ENCODE results near the gene CACNA2D2.

Gene CACNA2D2

DNA sequence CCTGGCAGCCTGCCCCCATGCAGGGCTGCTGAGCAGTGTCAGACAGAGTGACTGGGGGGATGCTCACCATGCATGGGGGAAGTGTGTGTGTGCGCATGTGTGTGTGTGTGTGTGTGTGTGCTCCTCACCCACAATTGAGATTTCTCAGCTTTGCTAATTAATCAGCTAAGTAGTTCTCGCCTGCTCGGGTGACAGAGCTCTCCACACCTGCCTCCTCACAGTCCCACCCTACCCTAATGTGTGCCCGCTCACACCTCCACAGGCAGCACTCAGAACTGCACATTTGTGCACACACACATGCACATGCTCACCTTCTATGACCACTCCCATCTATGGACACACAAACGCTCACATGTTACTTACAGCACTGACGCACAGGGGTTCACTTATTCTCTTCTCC lies 37.3 kb downstream of the CACNA2D2 start:
- DNase-seq (ENCODE audit: low read depth in 2 of 3, low spot score in 1 of 3): no peak

- DNase-seq (ENCODE audit: low read depth in 2 of 3, low spot score in 1 of 3): no peak
Observed at GRCh38 chr3:50464569-50464968, 38.9 kb downstream of the CACNA2D2 start.

- no peak for DNase-seq (ENCODE audit: low read depth in 2 of 3, low spot score in 1 of 3)
Observed at GRCh38 chr3:50459785-50460184, 43.6 kb downstream of the CACNA2D2 start.

GRCh38 chr3:50457988-50458387 lies 45.4 kb downstream of the CACNA2D2 start:
- no peak for DNase-seq (ENCODE audit: low read depth in 2 of 3, low spot score in 1 of 3)

DNA sequence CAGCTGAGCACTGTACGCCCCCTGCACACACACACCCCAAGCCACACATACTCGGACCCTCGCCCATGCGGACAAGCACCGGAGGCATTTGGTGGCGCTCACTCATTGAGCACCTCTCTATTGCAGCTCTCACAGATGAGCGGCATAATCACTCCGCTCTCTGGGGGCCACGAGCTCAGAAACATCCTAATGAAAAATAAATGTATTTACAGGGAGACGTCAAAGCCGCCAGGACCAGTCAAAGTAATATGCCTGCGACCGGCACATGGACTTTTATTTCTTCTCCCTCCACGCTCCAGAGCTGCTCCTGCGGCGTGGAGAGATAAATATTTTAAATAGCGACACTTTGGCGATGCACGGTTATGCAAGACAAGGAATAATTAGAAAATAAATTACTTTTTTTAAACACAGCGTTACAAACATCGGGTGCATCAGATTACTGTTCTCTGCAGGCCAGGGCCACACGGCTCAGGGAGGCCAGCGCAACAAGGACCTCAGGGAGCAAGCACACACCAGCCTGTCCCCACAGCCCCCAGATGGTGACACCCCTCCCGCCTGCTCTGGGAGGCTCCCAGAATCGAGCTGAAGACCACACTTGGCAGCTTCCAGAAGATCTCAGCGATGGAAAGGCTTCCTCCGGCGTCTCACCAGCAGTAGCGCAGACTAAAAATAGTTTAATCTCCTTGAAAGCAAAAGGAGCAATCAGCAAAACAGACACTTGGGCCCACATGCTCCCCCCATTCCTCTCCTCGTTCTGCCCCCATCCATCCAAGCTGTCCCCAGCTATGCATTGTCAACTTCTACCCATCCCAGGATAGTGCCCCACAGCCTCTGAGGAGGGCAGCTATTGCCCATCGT lies 48.0 kb downstream of the CACNA2D2 start:
- no peak for DNase-seq (ENCODE audit: low read depth in 2 of 3, low spot score in 1 of 3)

DNA sequence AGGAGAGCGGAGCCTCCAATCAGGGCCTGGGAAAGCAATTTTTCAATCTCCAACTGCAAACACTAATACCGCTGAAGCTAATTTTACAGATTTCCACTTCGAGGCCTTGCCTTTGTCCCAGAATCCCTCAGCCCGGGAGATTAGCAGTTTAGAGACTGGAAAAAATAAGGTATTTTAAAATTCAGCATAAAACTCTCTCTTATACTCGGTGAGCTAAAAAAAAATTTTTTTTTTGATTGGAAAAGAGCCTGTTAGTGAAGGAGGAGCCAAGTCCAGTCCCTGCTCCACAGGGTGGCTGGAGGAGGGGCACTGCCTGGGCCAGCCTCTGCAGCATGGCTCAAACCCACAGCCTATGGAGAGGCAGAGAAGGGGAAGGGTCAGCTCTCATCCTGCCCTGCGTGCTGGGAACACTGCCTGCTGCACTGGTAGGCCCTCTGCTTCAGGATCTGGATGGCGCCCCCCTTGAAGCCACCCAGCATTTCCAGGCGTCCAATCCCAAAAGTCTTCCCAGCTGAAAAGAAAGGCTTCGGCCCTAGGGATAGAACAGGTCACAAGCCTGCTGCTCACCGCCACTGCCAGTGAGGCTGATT lies 48.9 kb downstream of the CACNA2D2 start:
- DNase-seq (ENCODE audit: low read depth in 2 of 3, low spot score in 1 of 3): no peak

DNA sequence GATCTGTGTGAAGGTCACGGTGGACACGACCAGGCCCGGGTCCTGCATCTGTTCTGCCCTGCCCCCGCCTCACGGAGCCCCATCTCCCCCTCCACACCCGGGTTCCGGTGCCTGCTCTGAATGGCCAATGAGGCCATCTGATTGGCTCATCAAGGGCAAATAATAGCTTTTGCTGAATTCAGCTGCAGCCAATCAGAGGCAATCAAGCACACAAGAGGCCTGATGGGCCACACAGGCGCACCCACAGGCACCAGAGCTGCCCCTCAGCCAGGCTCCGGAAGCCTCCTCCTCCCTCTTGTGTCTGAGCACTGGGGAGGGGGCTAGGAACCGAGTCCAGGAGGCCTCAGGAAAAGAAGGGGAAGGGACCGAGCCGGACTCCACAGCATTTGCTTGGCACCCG lies 49.5 kb downstream of the CACNA2D2 start:
- no peak for DNase-seq (ENCODE audit: low read depth in 2 of 3, low spot score in 1 of 3)

GRCh38 chr3:50450209-50450921 lies 53.1 kb downstream of the CACNA2D2 start:
- peak; percentile 35 to 58 (median 48) for DNase-seq (ENCODE audit: low read depth in 2 of 3, low spot score in 1 of 3)

DNA sequence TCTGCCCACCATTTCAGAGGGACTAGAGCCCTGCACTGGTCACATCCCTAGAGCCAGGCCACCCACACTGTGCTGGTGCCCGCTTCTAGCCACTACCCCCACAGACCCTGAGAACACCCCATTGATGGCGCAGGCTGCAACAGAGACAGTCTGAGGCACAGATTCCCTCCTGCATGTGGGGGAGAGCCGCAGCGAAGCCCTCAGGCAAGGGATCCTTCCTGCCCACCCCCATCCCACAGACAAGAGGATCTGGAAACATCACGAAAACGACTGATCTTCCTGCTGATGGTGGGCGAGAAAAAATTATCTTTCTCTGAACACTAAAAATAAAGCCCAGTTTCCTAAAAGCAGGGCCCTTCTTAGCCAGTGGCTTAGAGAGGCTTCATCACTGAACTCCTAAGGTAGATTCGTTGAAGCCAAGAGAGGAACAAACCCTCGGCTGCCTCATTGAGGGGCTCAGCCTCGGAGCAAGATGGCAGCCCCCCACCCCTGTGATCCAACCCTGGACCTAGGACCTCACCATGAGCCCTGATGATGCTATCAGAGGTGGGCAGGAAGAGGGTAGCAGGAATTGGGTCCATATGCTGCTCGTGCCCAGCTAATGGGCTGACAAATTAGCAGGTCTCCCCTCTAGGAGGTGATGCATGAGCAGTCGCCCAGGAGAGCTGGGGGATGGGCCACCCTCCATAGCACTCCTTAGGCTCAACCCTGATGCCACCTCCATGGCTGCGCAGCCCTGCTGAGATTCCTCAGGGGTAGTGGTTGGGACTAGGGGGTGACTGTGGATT lies 54.5 kb downstream of the CACNA2D2 start:
- no peak for DNase-seq (ENCODE audit: low read depth in 2 of 3, low spot score in 1 of 3)

DNA sequence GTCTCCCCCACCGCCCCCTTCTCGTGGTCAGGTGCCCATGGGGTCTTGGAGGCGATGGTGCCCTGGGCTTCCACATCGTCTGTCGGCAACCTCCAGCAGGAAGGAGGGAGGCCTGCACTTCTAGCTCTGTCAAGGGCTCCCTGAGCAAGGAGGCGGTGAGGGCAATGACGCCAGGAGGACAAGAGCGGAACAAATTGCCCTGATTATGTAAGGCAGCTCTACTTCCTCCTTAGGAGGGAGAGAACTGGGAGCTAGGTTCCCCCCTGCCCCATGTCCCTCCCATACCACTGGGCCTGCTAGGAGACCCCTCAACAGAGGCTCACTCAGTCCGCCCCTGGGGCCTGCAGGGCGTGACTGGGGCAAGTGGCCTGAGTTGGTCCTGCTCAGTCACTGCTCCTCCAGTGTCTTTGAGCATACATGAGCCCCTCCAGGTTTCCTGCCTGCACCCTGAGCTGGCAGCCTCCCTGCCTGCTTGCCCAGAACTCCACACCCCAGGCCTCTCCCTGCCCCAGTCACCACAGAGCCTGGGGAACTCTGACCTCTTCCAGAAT lies 56.1 kb downstream of the CACNA2D2 start:
- no peak for DNase-seq (ENCODE audit: low read depth in 2 of 3, low spot score in 1 of 3)

- DNase-seq (ENCODE audit: low read depth in 2 of 3, low spot score in 1 of 3): no peak
Observed at GRCh38 chr3:50445919-50446318, 57.5 kb downstream of the CACNA2D2 start.

DNA sequence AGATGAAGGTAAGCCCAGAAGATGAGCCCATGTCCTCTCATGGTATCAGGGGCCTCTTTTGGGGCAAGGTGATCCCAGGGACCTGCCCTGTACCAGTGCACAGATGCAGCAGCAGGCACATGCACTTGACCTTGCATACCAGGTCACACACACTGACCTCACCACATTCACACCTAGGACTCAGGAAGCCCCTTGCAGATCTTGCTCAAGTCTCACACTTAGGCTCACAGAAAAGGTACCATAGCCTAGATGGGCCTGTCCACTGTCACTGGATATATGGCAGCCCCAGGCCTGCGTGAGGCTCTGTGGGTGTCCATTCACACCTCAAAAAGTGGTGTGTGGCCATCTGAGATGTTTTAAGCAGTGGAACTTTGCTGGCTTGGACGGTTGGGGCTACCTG lies 58.7 kb downstream of the CACNA2D2 start:
- DNase-seq (ENCODE audit: low read depth in 2 of 3, low spot score in 1 of 3): no peak

DNA sequence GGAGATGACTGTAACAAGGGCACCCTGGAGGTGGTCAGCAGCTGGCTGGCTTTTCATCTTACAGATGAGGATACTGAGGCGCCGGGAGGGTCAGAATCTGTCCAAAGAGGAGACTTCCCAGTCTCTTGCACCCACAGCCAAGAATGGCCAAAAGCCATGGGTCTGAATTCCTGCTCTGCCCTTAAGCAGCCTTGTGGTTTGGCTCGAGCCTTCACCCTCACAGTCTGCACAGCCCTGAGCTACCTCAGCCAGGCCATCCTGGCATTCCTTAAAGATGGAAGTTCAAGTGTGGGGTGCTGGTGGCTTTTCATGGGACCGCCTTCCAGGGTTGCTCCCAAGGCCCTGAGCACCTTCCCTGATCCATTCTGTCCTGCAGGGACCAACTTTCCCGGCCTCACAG lies 59.2 kb downstream of the CACNA2D2 start:
- DNase-seq (ENCODE audit: low read depth in 2 of 3, low spot score in 1 of 3): no peak

- DNase-seq (ENCODE audit: low read depth in 2 of 3, low spot score in 1 of 3): no peak
Observed at GRCh38 chr3:50442945-50443579, 60.4 kb downstream of the CACNA2D2 start.

- no peak for DNase-seq (ENCODE audit: low read depth in 2 of 3, low spot score in 1 of 3)
Observed at GRCh38 chr3:50441424-50442217, 61.8 kb downstream of the CACNA2D2 start.

DNA sequence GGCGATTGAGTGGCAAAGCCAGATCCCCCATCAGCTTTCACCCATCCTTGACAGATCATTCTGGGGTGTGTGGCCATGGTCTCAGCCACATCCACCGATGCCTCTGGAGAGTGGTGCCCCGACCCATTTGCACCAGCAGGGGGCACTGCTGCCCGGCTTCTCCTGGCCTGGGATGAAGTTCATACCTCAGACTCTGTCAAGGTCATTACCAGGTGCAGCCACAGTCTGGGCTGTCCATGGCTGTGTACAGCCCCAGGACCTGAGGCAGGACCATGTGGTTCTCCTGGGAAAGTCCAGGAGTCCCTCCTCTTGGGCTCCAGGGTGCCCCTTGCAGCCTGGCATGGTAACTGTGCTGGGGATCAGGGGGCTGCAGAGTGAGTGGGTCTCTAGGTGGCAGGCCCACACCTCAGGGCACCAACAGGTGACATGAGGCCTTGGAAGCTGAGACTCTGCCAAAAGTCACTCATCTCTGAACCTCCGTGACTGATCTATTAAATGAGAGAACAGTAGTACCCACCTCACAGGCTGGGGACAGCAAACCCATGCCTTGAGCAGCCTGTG lies 67.2 kb downstream of the CACNA2D2 start:
- peak; percentile 54 to 81 (median 69) for DNase-seq (ENCODE audit: low read depth in 2 of 3, low spot score in 1 of 3)

DNA sequence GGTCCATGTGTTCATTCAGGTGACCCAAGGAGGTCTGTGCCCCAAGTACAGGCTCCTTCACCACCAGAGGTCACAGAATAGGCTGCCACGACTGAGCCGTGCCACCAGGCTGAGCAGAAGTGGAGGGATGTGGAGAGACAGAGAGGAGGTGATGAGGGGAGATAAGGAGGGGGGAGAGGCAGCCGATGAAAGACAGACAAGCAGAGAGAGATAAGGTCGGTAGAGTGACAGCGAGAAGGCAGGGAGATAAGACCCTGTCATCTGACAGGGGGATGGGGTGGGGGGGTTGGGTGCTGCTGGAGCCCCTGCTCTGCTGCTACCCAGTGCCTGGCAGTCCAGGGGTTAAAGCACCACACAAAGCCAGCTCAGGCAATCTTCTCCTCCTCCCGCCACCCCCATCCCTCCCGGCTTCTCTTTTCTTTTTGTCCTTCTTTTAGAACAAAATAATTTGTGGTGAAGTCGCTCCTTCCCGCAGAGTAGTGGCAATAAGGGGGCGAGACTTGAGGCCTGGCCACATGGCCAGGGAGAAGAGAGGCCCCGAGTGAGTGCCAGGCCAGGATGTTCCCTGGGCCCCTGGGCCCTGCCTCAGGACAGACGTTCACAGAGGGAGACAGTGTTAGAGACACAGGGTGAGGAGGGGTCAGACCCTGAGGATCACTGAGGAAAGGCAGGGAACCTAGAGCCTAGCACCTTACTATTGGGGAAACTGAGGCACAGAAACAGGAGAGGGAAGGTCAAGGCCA lies 67.9 kb downstream of the CACNA2D2 start:
- no peak for DNase-seq (ENCODE audit: low read depth in 2 of 3, low spot score in 1 of 3)

DNA sequence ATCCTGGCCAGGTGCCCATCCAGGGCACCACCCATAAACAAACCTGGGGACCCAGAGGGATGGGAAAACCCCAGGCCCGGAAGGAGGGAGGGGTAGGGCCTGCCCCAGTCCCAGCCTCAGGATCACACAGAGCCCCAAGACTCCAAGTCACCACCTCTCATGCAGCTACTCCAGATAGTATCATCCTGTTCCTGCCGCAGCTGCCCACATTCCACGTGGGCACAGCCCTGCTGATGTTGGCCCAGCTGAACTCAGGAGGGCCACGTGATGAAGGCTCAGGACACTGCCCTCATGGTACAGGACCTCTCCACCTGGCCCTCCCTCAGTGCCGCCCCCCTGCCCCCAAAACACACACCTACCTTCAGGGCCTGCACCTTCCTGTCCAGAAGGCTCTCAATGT lies 69.5 kb downstream of the CACNA2D2 start:
- no peak for DNase-seq (ENCODE audit: low read depth in 2 of 3, low spot score in 1 of 3)

GRCh38 chr3:50430950-50431435 lies 72.4 kb downstream of the CACNA2D2 start:
- no peak for DNase-seq (ENCODE audit: low read depth in 2 of 3, low spot score in 1 of 3)
